ENCODE data around the gene STAC. TPM values are rescaled to one million over a fixed set of nuclear protein-coding genes. Genes with fewer than 3 reads are reported as not detected.

Gene STAC
- total RNA-seq, 1 donor from 2014 or later: 1.3 TPM

DNA sequence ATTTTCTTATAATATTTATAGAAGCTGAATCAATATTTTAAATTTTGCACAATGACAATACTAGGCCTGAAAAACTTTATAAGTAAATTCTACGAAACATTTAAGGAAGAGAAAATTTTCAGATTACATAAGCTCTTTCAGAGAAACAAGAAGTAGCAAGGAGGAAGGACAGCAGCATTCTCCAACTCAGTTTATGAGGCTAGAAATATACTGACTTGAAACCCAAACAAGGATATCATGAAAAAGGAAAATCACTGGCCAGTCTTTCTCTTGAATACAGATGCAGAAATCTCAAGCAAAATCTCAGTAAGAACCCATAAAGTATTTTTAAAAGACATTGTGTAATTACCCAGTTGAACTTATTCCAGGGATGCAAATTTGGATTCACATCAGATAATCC, 121.3 kb downstream of the STAC start:
- TF ChIP-seq CTCF (conservative IDR thresholded peaks at IDR 0.05): no peak
- Mint-ChIP-seq H3K36me3 (ENCODE audit: low read depth) (no peaks in the 10 kb centered on the region), H3K27ac (ENCODE audit: unreplicated experiment) (no peak overlapping the region), H3K9me3 (no peaks in the 10 kb centered on the region), H3K27me3 (ENCODE audit: low read depth) (no peaks in the 10 kb centered on the region), H3K4me1 (no peaks in the 10 kb centered on the region), H3K4me3 (no peak overlapping the region)
- DNase-seq (ENCODE audit: low read depth, low spot score): no peak

DNA sequence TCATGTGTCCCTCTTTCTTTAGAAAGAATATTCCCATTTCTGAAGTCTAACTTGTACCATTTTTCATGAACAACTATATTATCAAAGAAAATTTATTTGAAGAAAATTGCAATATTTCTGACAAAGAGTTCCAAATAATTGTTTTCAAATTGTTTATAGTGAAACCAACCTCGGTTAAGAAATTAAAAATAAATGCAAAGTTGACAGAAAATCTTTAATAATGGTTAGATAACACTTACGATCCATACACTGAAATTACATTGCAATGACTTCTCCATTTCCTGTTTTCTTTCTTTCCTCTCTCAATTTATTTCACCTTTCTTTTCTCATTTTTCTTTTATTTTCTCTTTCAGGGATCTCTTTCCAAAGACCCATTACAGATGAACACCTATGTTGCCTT, 125.1 kb downstream of the STAC start:
- H3K4me1 Mint-ChIP-seq: no peaks in the 10 kb centered on the region
- no peaks in the 10 kb centered on the region for H3K27me3 Mint-ChIP-seq (ENCODE audit: low read depth)
- no peak overlapping the region for H3K4me3 Mint-ChIP-seq
- H3K36me3 Mint-ChIP-seq (ENCODE audit: low read depth): no peaks in the 10 kb centered on the region
- DNase-seq (ENCODE audit: low read depth, low spot score): no peak
- no peak overlapping the region for H3K27ac Mint-ChIP-seq (ENCODE audit: unreplicated experiment)
- no peak for TF ChIP-seq CTCF (conservative IDR thresholded peaks at IDR 0.05)
- H3K9me3 Mint-ChIP-seq: peaks cover 2% of the 10 kb centered on the region

DNA sequence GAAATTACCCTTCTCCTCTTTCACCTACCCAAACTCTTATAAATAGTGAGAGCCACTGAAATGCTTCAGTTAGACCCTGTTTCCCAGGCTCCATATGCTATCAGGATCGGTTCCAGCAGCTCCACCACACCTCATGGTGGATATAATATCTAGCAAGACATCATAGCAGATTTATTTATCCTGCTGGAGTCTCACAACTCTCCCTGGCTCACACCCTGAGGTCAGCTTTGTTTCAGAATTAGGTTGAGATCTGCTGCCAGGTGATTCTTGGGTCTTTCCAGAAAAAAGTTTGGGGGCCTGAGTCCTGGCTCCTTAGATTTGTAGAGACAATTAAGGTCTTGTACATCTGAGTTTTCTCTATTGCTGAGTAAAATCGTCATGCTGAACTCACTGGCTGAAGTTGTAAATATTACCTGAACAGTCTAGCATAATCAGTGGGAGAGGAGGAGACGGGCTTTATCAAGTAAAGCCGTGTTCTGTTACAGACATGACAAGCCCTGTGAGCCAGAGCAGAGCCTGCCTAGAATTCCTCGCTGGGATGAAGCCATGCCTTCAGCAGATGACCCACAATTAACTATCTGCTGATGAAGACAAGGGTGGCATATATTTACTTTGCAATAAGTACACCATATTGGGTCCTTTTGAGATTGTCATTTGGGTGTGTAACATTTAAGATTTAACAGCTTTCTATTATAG, 131.6 kb downstream of the STAC start:
- H3K4me3 Mint-ChIP-seq: no peak overlapping the region
- no peak overlapping the region for H3K27ac Mint-ChIP-seq (ENCODE audit: unreplicated experiment)
- TF ChIP-seq CTCF (conservative IDR thresholded peaks at IDR 0.05): no peak
- no peak for DNase-seq (ENCODE audit: low read depth, low spot score)
- no peaks in the 10 kb centered on the region for H3K36me3 Mint-ChIP-seq (ENCODE audit: low read depth)
- H3K27me3 Mint-ChIP-seq (ENCODE audit: low read depth): no peaks in the 10 kb centered on the region
- H3K9me3 Mint-ChIP-seq: peaks cover 2% of the 10 kb centered on the region
- no peaks in the 10 kb centered on the region for H3K4me1 Mint-ChIP-seq

GRCh38 chr3:36512555-36512954, 132.3 kb downstream of the STAC start:
- TF ChIP-seq CTCF (conservative IDR thresholded peaks at IDR 0.05): no peak
- H3K4me3 Mint-ChIP-seq: no peak overlapping the region
- no peaks in the 10 kb centered on the region for H3K36me3 Mint-ChIP-seq (ENCODE audit: low read depth)
- no peak overlapping the region for H3K27ac Mint-ChIP-seq (ENCODE audit: unreplicated experiment)
- peaks cover 2% of the 10 kb centered on the region for H3K9me3 Mint-ChIP-seq
- H3K4me1 Mint-ChIP-seq: no peaks in the 10 kb centered on the region
- no peaks in the 10 kb centered on the region for H3K27me3 Mint-ChIP-seq (ENCODE audit: low read depth)
- no peak for DNase-seq (ENCODE audit: low read depth, low spot score)

DNA sequence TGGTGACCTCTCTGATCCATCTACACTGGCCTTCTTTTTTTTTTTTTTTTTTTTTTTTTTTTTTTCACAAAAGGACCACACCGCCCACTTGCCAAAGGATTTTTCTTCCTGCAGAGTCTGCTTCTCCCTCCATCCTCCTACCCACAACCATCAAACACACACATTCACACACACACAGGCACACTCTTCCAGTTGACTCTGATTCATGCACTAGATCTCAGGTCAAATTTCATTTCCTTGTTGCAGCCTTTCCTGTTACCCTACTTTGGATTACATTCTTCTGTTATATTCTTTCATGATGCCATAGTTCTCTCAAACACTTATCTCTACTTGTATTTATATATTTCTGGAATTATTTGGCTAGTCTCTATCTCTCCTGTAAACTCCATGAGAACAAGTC, 133.9 kb downstream of the STAC start:
- Mint-ChIP-seq H3K36me3 (ENCODE audit: low read depth) (no peaks in the 10 kb centered on the region), H3K4me3 (no peak overlapping the region), H3K27me3 (ENCODE audit: low read depth) (no peaks in the 10 kb centered on the region), H3K27ac (ENCODE audit: unreplicated experiment) (no peak overlapping the region), H3K4me1 (no peaks in the 10 kb centered on the region), H3K9me3 (peaks cover under 1% of the 10 kb centered on the region)
- DNase-seq (ENCODE audit: low read depth, low spot score): no peak
- TF ChIP-seq CTCF (conservative IDR thresholded peaks at IDR 0.05): no peak

Measured in neural crest cell (in vitro differentiated cells).